PC-9 (cell line): ENCODE results near the gene MDC1. TPM values are rescaled to one million over a fixed set of nuclear protein-coding genes. Genes with fewer than 3 reads are reported as not detected.

ENCODE experiments used
- BruUV-seq: library from RNA; stranded (reverse); fragments of 400-500 nt; replicated peaks from 2 replicates; lab custom pipeline; 2021; lab: Mats Ljungman, UMichigan
- CTCF ChIA-PET: fragments of 300-600 bp; sonication (Branson Sonifier 250); formaldehyde crosslinking; loops from one replicate; lab custom pipeline; 2022; ENCODE audit warnings: antibody characterized with exemption; lab: Charles Lee
- POLR2A ChIA-PET: fragments of 300-600 bp; sonication (Branson Sonifier 250); formaldehyde crosslinking; loops from one replicate; lab custom pipeline; 2022; ENCODE audit warnings: antibody characterized with exemption; ENCODE audit not compliant: unreplicated experiment; lab: Charles Lee
- DNase-seq, 2 experiments: peaks; one replicate each; pipeline versions ENCODE4 v3.0.0 to v3.0.0-alpha.2; 2015 to 2022; ENCODE audit warnings: mixed read lengths in 1 of 2
- H2AFZ ChIP-seq: fragments of 200-600 bp; sonication (generic); 2 replicates; pipeline ENCODE4 v1.8.1; 2017; ENCODE audit warnings: antibody characterized with exemption
- H3F3A ChIP-seq: fragments of 200-600 bp; sonication (generic); 2 replicates; pipeline ENCODE4 v1.8.1; 2017; ENCODE audit warnings: antibody characterized with exemption, mild to moderate bottlenecking, low read depth; ENCODE audit not compliant: insufficient read depth
- H3K27ac ChIP-seq: fragments of 200-600 bp; sonication (generic); 2 replicates; pipeline ENCODE4 v1.6.1; 2016; ENCODE audit warnings: mixed run types
- H3K27me3 ChIP-seq: fragments of 200-600 bp; sonication (generic); 2 replicates; pipeline ENCODE4 v1.6.1; 2016; ENCODE audit warnings: low read depth, mixed run types; ENCODE audit not compliant: insufficient read depth
- H3K36me3 ChIP-seq: fragments of 200-600 bp; sonication (generic); 2 replicates; pipeline ENCODE4 v1.6.1; 2016; ENCODE audit warnings: low read depth, mixed run types
- H3K4me1 ChIP-seq: fragments of 200-600 bp; sonication (generic); replicated peaks from 2 replicates; pipeline ENCODE4 v1.6.1; 2016; ENCODE audit warnings: mixed run types; ENCODE audit not compliant: insufficient read depth
- H3K4me2 ChIP-seq: fragments of 200-600 bp; sonication (generic); 2 replicates; pipeline ENCODE4 v1.6.1; 2017; ENCODE audit warnings: mixed run types
- H3K4me3 ChIP-seq: fragments of 200-600 bp; sonication (generic); 2 replicates; pipeline ENCODE4 v1.6.1; 2016; ENCODE audit warnings: mixed run types
- H3K79me2 ChIP-seq: fragments of 200-600 bp; sonication (generic); 2 replicates; pipeline ENCODE4 v1.6.1; 2017; ENCODE audit warnings: low read depth, mixed run types
- H3K9me2 ChIP-seq: fragments of 200-600 bp; sonication (generic); 2 replicates; pipeline ENCODE4 v1.8.1; 2017; ENCODE audit warnings: mild to moderate bottlenecking; ENCODE audit not compliant: insufficient read depth
- H3K9me3 ChIP-seq: fragments of 200-600 bp; sonication (generic); 2 replicates; pipeline ENCODE4 v1.8.1; 2016; ENCODE audit warnings: low read depth; ENCODE audit not compliant: insufficient read depth
- H4K20me1 ChIP-seq: fragments of 200-600 bp; sonication (generic); 2 replicates; pipeline ENCODE4 v1.8.1; 2017; ENCODE audit not compliant: insufficient read depth
- CTCF ChIP-seq: fragments of 200-600 bp; sonication (generic); conservative IDR thresholded peaks from 2 replicates; pipeline ENCODE4 v1.6.1; 2017; ENCODE audit warnings: mixed run types, antibody characterized with exemption, mild to moderate bottlenecking, moderate library complexity
- EZH2 ChIP-seq: fragments of 200-600 bp; sonication (generic); IDR thresholded peaks from 2 replicates; pipeline ENCODE4 v1.8.0; 2017; ENCODE audit warnings: antibody characterized with exemption, low read depth
- intact Hi-C: fragments of 100-400 bp; cut with micrococcal nuclease; formaldehyde crosslinking; loops from one replicate; pipeline ENCODE4 v1.10.0; 2022; ENCODE audit not compliant: unreplicated experiment
- total RNA-seq: library from RNA; stranded (reverse); gene quantifications from 2 replicates; pipeline ENCODE4 v1.2.3, GENCODE V29; 2021

Gene MDC1
- total RNA-seq, 1 experiment from 2014 or later = 81.6 TPM

- H4K20me1 ChIP-seq = no peaks in the 10 kb centered on the region; the same call in 1 of the 2 replicates
- CTCF ChIA-PET = interaction anchor here (1.3 kb wide), 1 partner anchor 79 kb away, joined by 5 read pairs; no protein-coding TSS in a partner anchor
- no peaks in the 10 kb centered on the region for H3K9me3 ChIP-seq
- no peak overlapping the region for H2AFZ ChIP-seq
- TF ChIP-seq CTCF = no peak
- H3K27me3 ChIP-seq = no peaks in the 10 kb centered on the region
- peaks cover 55% of the 10 kb centered on the region for H3K4me1 ChIP-seq
- POLR2A ChIA-PET = no interaction called here
- H3F3A ChIP-seq = peaks cover 35% of the 10 kb centered on the region
- H3K27ac ChIP-seq = peak overlapping the region; percentile 71
- intact Hi-C loops = loop anchor here (5.0 kb wide), 1 partner anchor 331 kb away; no protein-coding TSS in a partner anchor
- BruUV-seq = no TSS peak
- peak overlapping the region; percentile 98 for H3K4me2 ChIP-seq
- H3K4me3 ChIP-seq = peak overlapping the region; percentile 86
- no peak for DNase-seq
- peaks cover 73% of the 10 kb centered on the region for H3K79me2 ChIP-seq
- H3K36me3 ChIP-seq = peaks cover 40% of the 10 kb centered on the region
- H3K9me2 ChIP-seq = no peaks in the 10 kb centered on the region
Measured at GRCh38 chr6:30741063-30741779, 24.1 kb upstream of the MDC1 start.

GRCh38 chr6:30740540-30740870 lies 23.4 kb upstream of the MDC1 start:
- intact Hi-C loops = loop anchor here (5.0 kb wide), 1 partner anchor 332 kb away; no protein-coding TSS in a partner anchor
- H3K4me1 ChIP-seq = peaks cover 49% of the 10 kb centered on the region
- H3K9me2 ChIP-seq = no peaks in the 10 kb centered on the region
- H3F3A ChIP-seq = peaks cover 40% of the 10 kb centered on the region
- H2AFZ ChIP-seq = no peak overlapping the region
- DNase-seq = no peak
- no peaks in the 10 kb centered on the region for H3K27me3 ChIP-seq
- ChIA-PET CTCF (interaction anchor here (0.7 kb wide), 1 partner anchor 16 kb away, joined by 21 read pairs; no protein-coding TSS in a partner anchor), POLR2A (interaction anchor here (0.7 kb wide), 1 partner anchor 82 kb away, joined by 3 read pairs; no protein-coding TSS in a partner anchor)
- no peaks in the 10 kb centered on the region for H3K9me3 ChIP-seq
- TF ChIP-seq EZH2 = no peak
- H3K27ac ChIP-seq = no peak overlapping the region
- H3K4me2 ChIP-seq = peak overlapping the region; percentile 98
- H4K20me1 ChIP-seq = no peaks in the 10 kb centered on the region; the same call in 1 of the 2 replicates
- H3K4me3 ChIP-seq = no peak overlapping the region
- peaks cover 73% of the 10 kb centered on the region for H3K79me2 ChIP-seq
- no TSS peak for BruUV-seq
- H3K36me3 ChIP-seq = peaks cover 44% of the 10 kb centered on the region

GRCh38 chr6:30738532-30738931 lies 21.5 kb upstream of the MDC1 start:
- Histone ChIP-seq H3K4me1 (peaks cover 39% of the 10 kb centered on the region), H3K9me2 (no peaks in the 10 kb centered on the region), H4K20me1 (no peaks in the 10 kb centered on the region; the same call in 1 of the 2 replicates), H3K79me2 (peaks cover 60% of the 10 kb centered on the region), H3K27ac (peak overlapping the region; percentile 37; the same call in 1 of the 2 replicates), H3K4me3 (no peak overlapping the region), H3K27me3 (no peaks in the 10 kb centered on the region), H3K4me2 (peak overlapping the region; percentile 43; the same call in 1 of the 2 replicates), H3K9me3 (no peaks in the 10 kb centered on the region), H2AFZ (no peak overlapping the region), H3K36me3 (peaks cover 44% of the 10 kb centered on the region), H3F3A (peaks cover 39% of the 10 kb centered on the region)
- TF ChIP-seq CTCF (no peak), EZH2 (no peak)
- DNase-seq = no peak
- BruUV-seq = no TSS peak
- intact Hi-C loops = no loop called here
- ChIA-PET CTCF (no interaction called here), POLR2A (interaction anchor here (0.5 to 0.7 kb wide), 2 partner anchors 14 to 37 kb away, joined by 7 to 25 read pairs; no protein-coding TSS in a partner anchor)
